Breast epithelium (tissue), 3 donors: ENCODE results near the gene DDX54.

Experiments used
- CTCF ChIP-seq, 3 donors: fragments of 450-650 bp; IDR thresholded peaks; one replicate each; pipeline ENCODE4 v1.5.1; 2016 to 2017; ENCODE audit warnings: antibody characterized with exemption in 3 of 3, mild to moderate bottlenecking in 3 of 3, moderate library complexity in 3 of 3
- POLR2A ChIP-seq: fragments of 450-650 bp; IDR thresholded peaks from one replicate; pipeline ENCODE4 v1.6.1; 2016; ENCODE audit warnings: antibody characterized with exemption, mild to moderate bottlenecking, moderate library complexity
- POLR2AphosphoS5 ChIP-seq, 3 donors: sonication (generic); formaldehyde crosslinking; IDR thresholded peaks; one replicate each; pipeline ENCODE4 v1.6.1; 2017; ENCODE audit warnings: antibody characterized with exemption in 3 of 3

GRCh38 chr12:113211160-113211559 lies 25.9 kb upstream of the DDX54 start:
- TF ChIP-seq CTCF (IDR thresholded peaks at IDR 0.05) (no peak), POLR2A (no peak), POLR2AphosphoS5 (IDR thresholded peaks at IDR 0.05) (no peak)
